ENCODE measurements around the gene GRM4.

GRM4 gene

GRCh38 chr6:33995309-33996119 is 150.4 kb downstream of the GRM4 start:
- DNase-seq (ENCODE audit: low read depth, low spot score): no peak

GRCh38 chr6:33994472-33995308 is 151.2 kb downstream of the GRM4 start:
- DNase-seq (ENCODE audit: low read depth, low spot score): no peak

GRCh38 chr6:33993653-33994471 is 152.0 kb downstream of the GRM4 start:
- DNase-seq (ENCODE audit: low read depth, low spot score): no peak

GRCh38 chr6:33993091-33993490 is 152.8 kb downstream of the GRM4 start:
- no peak for DNase-seq (ENCODE audit: low read depth, low spot score)

GRCh38 chr6:33992191-33992590 is 153.7 kb downstream of the GRM4 start:
- DNase-seq (ENCODE audit: low read depth, low spot score): no peak

- no peak for DNase-seq (ENCODE audit: low read depth, low spot score)
These were observed 154.3 kb downstream of the GRM4 start for GRCh38 chr6:33991610-33992009.

GRCh38 chr6:33990061-33990541 is 155.8 kb downstream of the GRM4 start:
- no peak for DNase-seq (ENCODE audit: low read depth, low spot score)

GRCh38 chr6:33989016-33989854 is 156.7 kb downstream of the GRM4 start:
- no peak for DNase-seq (ENCODE audit: low read depth, low spot score)

- DNase-seq (ENCODE audit: low read depth, low spot score): no peak
These were observed 157.5 kb downstream of the GRM4 start for GRCh38 chr6:33988121-33989015.

- DNase-seq (ENCODE audit: low read depth, low spot score): no peak
These were observed 158.3 kb downstream of the GRM4 start for GRCh38 chr6:33987531-33988021.

- DNase-seq (ENCODE audit: low read depth, low spot score): no peak
These were observed 159.9 kb downstream of the GRM4 start for GRCh38 chr6:33985947-33986346.

- no peak for DNase-seq (ENCODE audit: low read depth, low spot score)
These were observed 160.6 kb downstream of the GRM4 start for GRCh38 chr6:33985313-33985751.

- no peak for DNase-seq (ENCODE audit: low read depth, low spot score)
These were observed 161.2 kb downstream of the GRM4 start for GRCh38 chr6:33984466-33985312.

- DNase-seq (ENCODE audit: low read depth, low spot score): no peak
These were observed 162.0 kb downstream of the GRM4 start for GRCh38 chr6:33983721-33984465.

- no peak for DNase-seq (ENCODE audit: low read depth, low spot score)
These were observed 162.7 kb downstream of the GRM4 start for GRCh38 chr6:33983109-33983716.

GRCh38 chr6:33981861-33982260 is 164.0 kb downstream of the GRM4 start:
- DNase-seq (ENCODE audit: low read depth, low spot score): no peak

- no peak for DNase-seq (ENCODE audit: low read depth, low spot score)
These were observed 164.5 kb downstream of the GRM4 start for GRCh38 chr6:33981421-33981820.
